Choroid plexus epithelial cell (primary cell): ENCODE data around the gene KCNJ15.

Experiments
- DNase-seq: peaks from one replicate; pipeline ENCODE4 v3.0.0-alpha.2; 2010; ENCODE audit warnings: low read depth
- H3K4me3 ChIP-seq: 2 replicates; pipeline ENCODE4 v1.5.1; 2011; ENCODE audit warnings: low read depth, mild to moderate bottlenecking, control low read depth, low read length, moderate library complexity
- TF ChIP-seq, protein P1 (sequence below): conservative IDR thresholded peaks from 2 replicates; pipeline ENCODE4 v1.5.1; 2011; ENCODE audit warnings: low read depth, mild to moderate bottlenecking, control low read depth, inconsistent platforms, low read length, moderate library complexity

Gene KCNJ15

DNA sequence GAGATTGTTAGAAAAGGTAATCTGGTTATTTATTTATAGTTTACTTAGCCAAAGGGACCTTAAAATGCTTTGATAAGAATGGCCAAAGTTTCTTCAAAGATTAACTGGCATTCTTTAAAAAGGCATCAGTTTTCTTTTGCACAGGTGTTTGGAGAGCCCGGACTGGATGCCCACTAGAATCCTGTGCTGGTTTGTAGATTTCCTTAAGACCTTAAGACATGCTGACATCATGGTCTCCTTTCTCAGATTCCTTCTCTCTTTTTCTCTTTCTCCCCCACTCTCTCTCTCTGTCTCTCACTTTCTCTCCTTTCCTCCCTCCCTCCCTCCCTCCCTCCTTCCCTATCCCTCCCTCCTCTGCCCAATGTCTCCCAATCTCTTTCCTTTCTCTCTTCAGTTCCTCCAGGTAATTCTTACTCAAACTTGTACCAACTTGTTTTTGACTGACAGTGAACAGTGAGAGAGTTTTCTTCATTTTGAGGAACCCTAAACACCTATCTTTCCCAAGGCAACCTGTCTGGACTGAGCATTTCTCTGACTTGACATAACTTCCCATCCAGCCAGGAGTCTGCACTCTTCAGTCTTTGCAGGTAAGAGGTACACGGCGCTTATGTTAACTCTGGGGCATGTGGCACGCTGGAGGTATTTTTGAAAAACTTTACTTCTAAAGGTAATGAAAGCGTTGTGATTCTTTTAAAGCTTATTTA, at the start of gene KCNJ15:
KCNJ15 (plus strand) TSS at position 393 of the 704 bp plus-strand sequence. CDS start 42,271 bp downstream, outside the sequence.
- H3K4me3 ChIP-seq, result no peak within 1 kb of the TSS
- no peak for DNase-seq
- TF ChIP-seq, protein P1, sequence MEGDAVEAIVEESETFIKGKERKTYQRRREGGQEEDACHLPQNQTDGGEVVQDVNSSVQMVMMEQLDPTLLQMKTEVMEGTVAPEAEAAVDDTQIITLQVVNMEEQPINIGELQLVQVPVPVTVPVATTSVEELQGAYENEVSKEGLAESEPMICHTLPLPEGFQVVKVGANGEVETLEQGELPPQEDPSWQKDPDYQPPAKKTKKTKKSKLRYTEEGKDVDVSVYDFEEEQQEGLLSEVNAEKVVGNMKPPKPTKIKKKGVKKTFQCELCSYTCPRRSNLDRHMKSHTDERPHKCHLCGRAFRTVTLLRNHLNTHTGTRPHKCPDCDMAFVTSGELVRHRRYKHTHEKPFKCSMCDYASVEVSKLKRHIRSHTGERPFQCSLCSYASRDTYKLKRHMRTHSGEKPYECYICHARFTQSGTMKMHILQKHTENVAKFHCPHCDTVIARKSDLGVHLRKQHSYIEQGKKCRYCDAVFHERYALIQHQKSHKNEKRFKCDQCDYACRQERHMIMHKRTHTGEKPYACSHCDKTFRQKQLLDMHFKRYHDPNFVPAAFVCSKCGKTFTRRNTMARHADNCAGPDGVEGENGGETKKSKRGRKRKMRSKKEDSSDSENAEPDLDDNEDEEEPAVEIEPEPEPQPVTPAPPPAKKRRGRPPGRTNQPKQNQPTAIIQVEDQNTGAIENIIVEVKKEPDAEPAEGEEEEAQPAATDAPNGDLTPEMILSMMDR, result no peak

DNA sequence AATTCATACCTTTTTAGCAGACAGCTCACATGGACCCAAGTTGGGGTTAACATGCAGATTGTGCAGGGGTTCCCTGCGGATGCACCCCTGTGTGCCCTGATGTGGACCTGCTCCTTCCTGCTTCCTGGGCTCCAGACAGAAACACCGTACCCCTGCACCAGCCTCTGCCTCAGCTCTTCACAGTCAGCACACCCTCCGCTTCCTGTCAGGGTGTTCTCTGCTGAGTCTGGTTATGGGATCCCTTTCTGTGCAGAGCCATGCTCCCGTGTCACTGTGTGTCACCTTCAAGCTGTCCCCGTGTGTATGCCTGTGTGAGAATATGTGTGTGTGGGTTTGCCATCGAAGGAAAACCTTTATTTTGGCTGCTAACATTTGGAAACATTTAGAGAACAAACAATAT, 48.7 kb upstream of the KCNJ15 start:
- H3K4me3 ChIP-seq, result no peak overlapping the region
- TF ChIP-seq, protein P1, result no peak
- DNase-seq, result no peak

DNA sequence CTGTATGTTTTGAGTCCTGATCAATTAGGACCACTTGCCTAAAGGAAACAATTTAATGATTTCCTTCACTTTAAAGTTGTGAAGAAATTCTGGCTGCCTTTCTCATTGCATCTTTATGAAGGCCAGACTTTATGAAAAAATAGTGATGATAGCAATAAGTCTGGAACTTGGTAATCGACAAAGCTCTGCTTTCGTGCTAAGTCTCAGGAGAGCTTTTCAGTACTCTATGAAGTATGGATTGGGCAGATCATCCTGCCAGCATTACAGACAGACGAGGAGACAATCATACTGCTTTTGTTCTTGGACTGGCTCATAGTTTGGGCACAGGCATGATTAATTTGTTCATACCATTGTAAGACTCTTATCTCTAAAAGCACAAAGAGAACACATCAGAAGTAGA, 45.5 kb upstream of the KCNJ15 start:
- TF ChIP-seq, protein P1, result no peak
- DNase-seq, result no peak
- no peak overlapping the region for H3K4me3 ChIP-seq

GRCh38 chr21:38212706-38213105, 44.1 kb upstream of the KCNJ15 start:
- no peak for DNase-seq
- no peak overlapping the region for H3K4me3 ChIP-seq
- TF ChIP-seq, protein P1, result no peak

- TF ChIP-seq, protein P1, result peak; percentile 100
- no peak overlapping the region for H3K4me3 ChIP-seq
- DNase-seq, result peak; percentile 90
Observed at GRCh38 chr21:38219049-38219628, 37.7 kb upstream of the KCNJ15 start.

GRCh38 chr21:38220270-38220737, 36.5 kb upstream of the KCNJ15 start:
- TF ChIP-seq, protein P1, result no peak
- no peak overlapping the region for H3K4me3 ChIP-seq
- peak; percentile 39 for DNase-seq

DNA sequence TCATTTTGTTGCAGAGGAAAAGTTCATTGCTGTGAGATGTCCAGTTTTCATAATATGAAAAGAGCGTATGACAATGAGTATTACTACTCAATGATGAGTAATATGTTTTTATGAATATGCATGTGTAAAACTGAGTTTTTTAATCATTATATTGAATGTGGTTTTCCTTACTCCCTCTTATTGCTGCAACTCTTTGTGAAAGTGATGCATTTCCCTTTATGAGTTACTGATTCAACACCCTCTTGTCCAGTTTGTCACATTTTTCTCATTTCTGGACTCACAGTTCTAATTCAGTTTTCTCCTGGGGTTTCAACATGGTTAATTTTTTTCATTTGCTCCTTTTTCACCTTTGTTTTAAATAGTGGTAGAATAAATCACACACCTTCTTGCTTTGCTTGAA, 35.2 kb upstream of the KCNJ15 start:
- no peak overlapping the region for H3K4me3 ChIP-seq
- no peak for DNase-seq
- TF ChIP-seq, protein P1, result no peak
